Glutamatergic neuron (in vitro differentiated cells): ENCODE results near the gene NOBOX. TPM values are rescaled to one million over a fixed set of nuclear protein-coding genes. Genes with fewer than 3 reads are reported as not detected.

Experiments used
- DNase-seq: peaks from one replicate; pipeline ENCODE4 v3.0.0; 2022
- H3K27ac Mint-ChIP-seq: one replicate; pipeline ENCODE4 v1.8.0; 2020; ENCODE audit warnings: mild to moderate bottlenecking, mixed read lengths, inconsistent platforms; ENCODE audit not compliant: unreplicated experiment
- H3K27me3 Mint-ChIP-seq: one replicate; pipeline ENCODE4 v1.8.0; 2020; ENCODE audit warnings: mild to moderate bottlenecking, moderate library complexity, mixed read lengths, inconsistent platforms; ENCODE audit not compliant: unreplicated experiment
- H3K36me3 Mint-ChIP-seq: one replicate; pipeline ENCODE4 v1.8.0; 2020; ENCODE audit warnings: mild to moderate bottlenecking, mixed read lengths, inconsistent platforms; ENCODE audit not compliant: unreplicated experiment
- H3K4me1 Mint-ChIP-seq: one replicate; pipeline ENCODE4 v1.8.0; 2020; ENCODE audit warnings: mild to moderate bottlenecking, low read depth, mixed read lengths, inconsistent platforms; ENCODE audit not compliant: unreplicated experiment
- H3K4me3 Mint-ChIP-seq: one replicate; pipeline ENCODE4 v1.8.0; 2020; ENCODE audit warnings: mild to moderate bottlenecking, mixed read lengths, inconsistent platforms; ENCODE audit not compliant: unreplicated experiment
- H3K9me3 Mint-ChIP-seq: one replicate; pipeline ENCODE4 v1.8.0; 2020; ENCODE audit warnings: mild to moderate bottlenecking, moderate library complexity, mixed read lengths, inconsistent platforms; ENCODE audit not compliant: unreplicated experiment
- CTCF ChIP-seq: fragments of 200-600 bp; sonication (generic); IDR thresholded peaks from one replicate; pipeline ENCODE4 v1.5.0; 2021; ENCODE audit not compliant: partially characterized antibody, unreplicated experiment
- total RNA-seq: library from RNA; stranded (reverse); fragmentation: NEBNext Ultra II Directional; extraction: Animal tissue kit (Norgen Biotek cat#: 25700); gene quantifications from one replicate; pipeline ENCODE4 v1.2.1, GENCODE V29; 2021; ENCODE audit not compliant: unreplicated experiment

Gene NOBOX
- total RNA-seq, 1 donor from 2014 or later, result not detected

GRCh38 chr7:144388950-144389349 lies 14.5 kb downstream of the NOBOX start:
- Mint-ChIP-seq H3K27ac (no peak overlapping the region), H3K36me3 (no peaks in the 10 kb centered on the region), H3K4me1 (peaks cover 8% of the 10 kb centered on the region), H3K9me3 (peaks cover 2% of the 10 kb centered on the region), H3K27me3 (peaks cover 5% of the 10 kb centered on the region), H3K4me3 (no peak overlapping the region)
- DNase-seq, result no peak
- TF ChIP-seq CTCF, result no peak

- H3K36me3 Mint-ChIP-seq, result no peaks in the 10 kb centered on the region
- no peak for TF ChIP-seq CTCF
- peaks cover 2% of the 10 kb centered on the region for H3K9me3 Mint-ChIP-seq
- H3K27ac Mint-ChIP-seq, result no peak overlapping the region
- peaks cover 5% of the 10 kb centered on the region for H3K27me3 Mint-ChIP-seq
- no peak overlapping the region for H3K4me3 Mint-ChIP-seq
- peaks cover 7% of the 10 kb centered on the region for H3K4me1 Mint-ChIP-seq
- no peak for DNase-seq
Measured at GRCh38 chr7:144386741-144387140, 16.8 kb downstream of the NOBOX start.

- H3K36me3 Mint-ChIP-seq, result no peaks in the 10 kb centered on the region
- no peak for DNase-seq
- peaks cover 5% of the 10 kb centered on the region for H3K27me3 Mint-ChIP-seq
- no peak overlapping the region for H3K4me3 Mint-ChIP-seq
- no peak for TF ChIP-seq CTCF
- no peaks in the 10 kb centered on the region for H3K4me1 Mint-ChIP-seq
- peaks cover 2% of the 10 kb centered on the region for H3K9me3 Mint-ChIP-seq
- no peak overlapping the region for H3K27ac Mint-ChIP-seq
Measured at GRCh38 chr7:144384555-144385245, 18.8 kb downstream of the NOBOX start.

- Mint-ChIP-seq H3K27ac (no peak overlapping the region), H3K4me3 (no peak overlapping the region), H3K27me3 (peaks cover 5% of the 10 kb centered on the region), H3K36me3 (no peaks in the 10 kb centered on the region), H3K9me3 (peaks cover 2% of the 10 kb centered on the region), H3K4me1 (no peaks in the 10 kb centered on the region)
- DNase-seq, result no peak
- no peak for TF ChIP-seq CTCF
Measured at GRCh38 chr7:144384071-144384470, 19.4 kb downstream of the NOBOX start.

GRCh38 chr7:144379776-144380384 lies 23.6 kb downstream of the NOBOX start:
- H3K4me3 Mint-ChIP-seq, result no peak overlapping the region
- H3K36me3 Mint-ChIP-seq, result no peaks in the 10 kb centered on the region
- no peaks in the 10 kb centered on the region for H3K4me1 Mint-ChIP-seq
- peaks cover 3% of the 10 kb centered on the region for H3K27me3 Mint-ChIP-seq
- no peak overlapping the region for H3K27ac Mint-ChIP-seq
- DNase-seq, result no peak
- no peak for TF ChIP-seq CTCF
- H3K9me3 Mint-ChIP-seq, result no peaks in the 10 kb centered on the region
